Measurements from ENCODE around the gene RAB40C.

GRCh38 chr16:590188-590814 is 435 bp downstream of the RAB40C start:
- TF ChIP-seq CTCF (IDR thresholded peaks at IDR 0.05; ENCODE audit: low read depth, low read length, missing input control) (no peak), RAD21 (IDR thresholded peaks at IDR 0.05) (no peak), MAX (IDR thresholded peaks at IDR 0.05) (no peak), SP1 (IDR thresholded peaks at IDR 0.05) (no peak), ATF3 (IDR thresholded peaks at IDR 0.05) (no peak), ZBTB33 (IDR thresholded peaks at IDR 0.05) (no peak), REST (IDR thresholded peaks at IDR 0.05) (no peak), JUND (IDR thresholded peaks at IDR 0.05) (no peak), GABPA (IDR thresholded peaks at IDR 0.05 in 1 of 2, conservative IDR thresholded peaks at IDR 0.05 in 1 of 2) (no peak), TAF1 (conservative IDR thresholded peaks at IDR 0.05) (no peak), FOXA1 (IDR thresholded peaks at IDR 0.05) (no peak), NR2F2 (IDR thresholded peaks at IDR 0.05) (no peak), YY1 (IDR thresholded peaks at IDR 0.05) (no peak), EGR1 (IDR thresholded peaks at IDR 0.05; ENCODE audit: low read depth in 2 of 2) (no peak)

Data from liver (tissue), 3 donors.